GM23338 (cell line): ENCODE data around the gene TRIM21. TPM values are rescaled to one million over a fixed set of nuclear protein-coding genes. Genes with fewer than 3 reads are reported as not detected.

ENCODE experiments used
- ATAC-seq: fragments of 200-7000 bp; cut with Tn5 transposase; 3 replicates; pipeline ENCODE4 v1.9.1; 2020
- DNase-seq: peaks from one replicate; pipeline ENCODE4 v3.0.0-alpha.2; 2015; ENCODE audit warnings: low spot score
- H2AFZ ChIP-seq: fragments of 200-600 bp; sonication (generic); 2 replicates; pipeline ENCODE4 v1.8.0; 2016; ENCODE audit warnings: antibody characterized with exemption, mild to moderate bottlenecking, moderate library complexity
- H3F3A ChIP-seq: fragments of 200-600 bp; sonication (generic); replicated peaks from 2 replicates; pipeline ENCODE4 v1.8.0; 2017; ENCODE audit warnings: antibody characterized with exemption, mixed run types, low read depth
- H3K27ac ChIP-seq: fragments of 200-600 bp; sonication (generic); 2 replicates; pipeline ENCODE4 v1.6.1; 2016; ENCODE audit warnings: low read depth
- H3K27me3 ChIP-seq: fragments of 200-600 bp; sonication (generic); 2 replicates; pipeline ENCODE4 v1.8.0; 2016; ENCODE audit warnings: mild to moderate bottlenecking, mixed run types, moderate library complexity; ENCODE audit not compliant: insufficient read depth
- H3K36me3 ChIP-seq: fragments of 200-600 bp; sonication (generic); 2 replicates; pipeline ENCODE4 v1.8.0; 2016; ENCODE audit warnings: mild to moderate bottlenecking; ENCODE audit not compliant: insufficient read depth
- H3K4me1 ChIP-seq: fragments of 200-600 bp; sonication (generic); 2 replicates; pipeline ENCODE4 v1.8.0; 2016; ENCODE audit warnings: mild to moderate bottlenecking, moderate library complexity; ENCODE audit not compliant: insufficient read depth
- H3K4me2 ChIP-seq: fragments of 200-600 bp; sonication (generic); 2 replicates; pipeline ENCODE4 v1.7.1; 2017; ENCODE audit warnings: mixed run types
- H3K4me3 ChIP-seq: fragments of 200-600 bp; sonication (generic); 2 replicates; pipeline ENCODE4 v1.6.1; 2016; ENCODE audit warnings: mixed run types
- H3K79me2 ChIP-seq: fragments of 200-600 bp; sonication (generic); replicated peaks from 2 replicates; pipeline ENCODE4 v1.8.0; 2017; ENCODE audit warnings: mild to moderate bottlenecking; ENCODE audit not compliant: insufficient read depth
- H3K9me2 ChIP-seq: fragments of 200-600 bp; sonication (generic); 2 replicates; pipeline ENCODE4 v1.8.0; 2017; ENCODE audit not compliant: insufficient read depth
- H4K20me1 ChIP-seq: fragments of 200-600 bp; sonication (generic); replicated peaks from 2 replicates; pipeline ENCODE4 v1.8.0; 2017; ENCODE audit warnings: mild to moderate bottlenecking; ENCODE audit not compliant: insufficient read depth
- H3K27ac Mint-ChIP-seq: 2 replicates; pipeline ENCODE4 v1.8.0; 2020; ENCODE audit warnings: inconsistent platforms, mild to moderate bottlenecking, moderate library complexity, mixed read lengths
- H3K27me3 Mint-ChIP-seq: 3 replicates; pipeline ENCODE4 v1.8.0; 2022; ENCODE audit warnings: low read depth, mild to moderate bottlenecking, moderate library complexity, mixed read lengths, inconsistent platforms; ENCODE audit not compliant: insufficient read depth, poor library complexity
- H3K36me3 Mint-ChIP-seq: 3 replicates; pipeline ENCODE4 v1.8.0; 2021; ENCODE audit warnings: low read depth, mild to moderate bottlenecking, inconsistent platforms, moderate library complexity, mixed read lengths
- H3K4me1 Mint-ChIP-seq: 3 replicates; pipeline ENCODE4 v1.8.0; 2020; ENCODE audit warnings: mild to moderate bottlenecking, inconsistent platforms, mixed read lengths
- H3K4me3 Mint-ChIP-seq: 3 replicates; pipeline ENCODE4 v1.8.0; 2021; ENCODE audit warnings: moderate library complexity, mild to moderate bottlenecking, inconsistent platforms, mixed read lengths
- H3K9me3 Mint-ChIP-seq: 3 replicates; pipeline ENCODE4 v1.8.0; 2020; ENCODE audit warnings: moderate library complexity, mild to moderate bottlenecking, inconsistent platforms, mixed read lengths
- EZH2 ChIP-seq: fragments of 200-600 bp; sonication (generic); IDR thresholded peaks from one replicate; pipeline ENCODE4 v1.8.0; 2017; ENCODE audit warnings: antibody characterized with exemption, mild to moderate bottlenecking, low read depth; ENCODE audit not compliant: unreplicated experiment
- EZH2phosphoT487 ChIP-seq: fragments of 200-600 bp; sonication (generic); IDR thresholded peaks from one replicate; pipeline ENCODE4 v1.8.1; 2018; ENCODE audit warnings: antibody characterized with exemption; ENCODE audit not compliant: unreplicated experiment
- NANOG ChIP-seq: IDR thresholded peaks from 2 replicates; pipeline ENCODE4 v1.6.1; 2016; ENCODE audit warnings: antibody characterized with exemption, borderline replicate concordance
- ZNF114 ChIP-seq: fragments of 250-450 bp; sonication (Bioruptor Pico); IDR thresholded peaks from 2 replicates; pipeline ENCODE4 v1.5.0; 2020; ENCODE audit warnings: mild to moderate bottlenecking, moderate library complexity
- ZNF331 ChIP-seq: fragments of 250-450 bp; sonication (Bioruptor Pico); IDR thresholded peaks from 2 replicates; pipeline ENCODE4 v1.5.0; 2020; ENCODE audit warnings: low read depth, mild to moderate bottlenecking, moderate library complexity
- polyA plus RNA-seq: library from polyadenylated mRNA; unstranded; fragments of >200 nt; fragmentation: Nextera tagmentation; extraction: Ambion mirVana; gene quantifications from 2 replicates; pipeline ENCODE4 v1.2.1, GENCODE V29; 2016
- total RNA-seq: library from RNA; depleted of rRNA; stranded (reverse); fragments of >200 nt; shearing (Covaris generic); gene quantifications from 2 replicates; pipeline ENCODE4 v1.2.3, GENCODE V29; 2014
- TF ChIP-seq, protein P1 (sequence below): IDR thresholded peaks from 2 replicates; pipeline ENCODE4 v1.6.1; 2016; ENCODE audit warnings: antibody characterized with exemption
- TF ChIP-seq, protein P2 (sequence below): fragments of 250-450 bp; sonication (Bioruptor Pico); IDR thresholded peaks from 2 replicates; pipeline ENCODE4 v1.5.0; 2020; ENCODE audit warnings: mild to moderate bottlenecking, moderate library complexity
- TF ChIP-seq, protein P3 (sequence below), 2 experiments: fragments of 200-600 bp in 1 of 2; sonication (generic) in 1 of 2; conservative IDR thresholded peaks; 2 replicates each; pipeline versions ENCODE4 v1.5.1 to v1.6.1; 2016 to 2017; ENCODE audit warnings: antibody characterized with exemption in 2 of 2, low read depth in 2 of 2, mild to moderate bottlenecking in 2 of 2, moderate library complexity in 1 of 2
- TF ChIP-seq, protein P4 (sequence below): IDR thresholded peaks from one replicate; pipeline ENCODE4 v1.6.1; 2018; ENCODE audit warnings: antibody characterized with exemption; ENCODE audit not compliant: unreplicated experiment

The TRIM21 gene
- total and polyA plus RNA-seq, 2 experiments from 2014 or later, result 12.7 to 18.3 TPM

DNA sequence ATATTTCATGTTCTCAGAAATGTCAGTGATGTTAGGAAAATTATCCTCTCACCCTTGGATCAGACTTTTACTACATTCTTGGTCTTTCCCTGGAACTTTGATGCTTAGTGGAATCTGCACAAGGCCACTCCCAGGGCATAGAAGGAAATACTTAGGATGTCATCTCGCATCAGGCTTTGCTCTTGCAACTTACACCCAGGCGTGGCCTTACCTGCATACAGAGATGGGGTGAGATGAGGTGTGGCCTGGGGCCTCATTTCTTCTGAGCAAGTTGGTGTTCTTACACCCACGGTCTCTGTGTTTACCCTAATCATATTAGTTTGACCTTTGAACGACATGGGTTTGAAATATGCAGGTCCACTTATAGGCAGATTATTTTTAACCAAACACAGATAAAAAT, 36.5 kb upstream of the TRIM21 start (continued):
- TF ChIP-seq, protein P1, sequence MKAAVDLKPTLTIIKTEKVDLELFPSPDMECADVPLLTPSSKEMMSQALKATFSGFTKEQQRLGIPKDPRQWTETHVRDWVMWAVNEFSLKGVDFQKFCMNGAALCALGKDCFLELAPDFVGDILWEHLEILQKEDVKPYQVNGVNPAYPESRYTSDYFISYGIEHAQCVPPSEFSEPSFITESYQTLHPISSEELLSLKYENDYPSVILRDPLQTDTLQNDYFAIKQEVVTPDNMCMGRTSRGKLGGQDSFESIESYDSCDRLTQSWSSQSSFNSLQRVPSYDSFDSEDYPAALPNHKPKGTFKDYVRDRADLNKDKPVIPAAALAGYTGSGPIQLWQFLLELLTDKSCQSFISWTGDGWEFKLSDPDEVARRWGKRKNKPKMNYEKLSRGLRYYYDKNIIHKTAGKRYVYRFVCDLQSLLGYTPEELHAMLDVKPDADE, result no peak
- TF ChIP-seq ZNF331 (CRISPR knock-in tag) (no peak), NANOG (no peak)

DNA sequence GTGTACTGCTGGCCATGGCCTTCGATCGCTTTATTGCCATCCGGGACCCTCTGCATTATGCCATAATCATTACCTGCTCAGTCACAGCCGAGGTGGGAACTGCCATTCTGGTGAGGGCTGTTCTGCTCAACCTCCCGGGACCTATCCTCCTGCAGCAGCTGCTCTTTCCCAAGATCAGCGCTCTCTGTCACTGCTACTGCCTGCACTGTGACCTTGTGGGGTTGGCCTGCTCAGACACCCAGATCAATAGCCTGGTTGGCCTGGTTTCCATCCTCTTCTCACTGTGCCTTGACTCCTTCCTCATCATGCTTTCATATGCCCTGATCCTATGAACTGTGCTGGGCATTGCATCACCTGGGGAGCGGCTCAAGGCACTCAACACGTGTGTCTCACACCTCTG, 24.9 kb upstream of the TRIM21 start:
- no peaks in the 10 kb centered on the region for H3K4me1 ChIP-seq
- H3K27ac ChIP-seq, result no peak overlapping the region
- H3K4me1 Mint-ChIP-seq, result no peaks in the 10 kb centered on the region
- H3K79me2 ChIP-seq, result no peaks in the 10 kb centered on the region
- TF ChIP-seq, protein P2, sequence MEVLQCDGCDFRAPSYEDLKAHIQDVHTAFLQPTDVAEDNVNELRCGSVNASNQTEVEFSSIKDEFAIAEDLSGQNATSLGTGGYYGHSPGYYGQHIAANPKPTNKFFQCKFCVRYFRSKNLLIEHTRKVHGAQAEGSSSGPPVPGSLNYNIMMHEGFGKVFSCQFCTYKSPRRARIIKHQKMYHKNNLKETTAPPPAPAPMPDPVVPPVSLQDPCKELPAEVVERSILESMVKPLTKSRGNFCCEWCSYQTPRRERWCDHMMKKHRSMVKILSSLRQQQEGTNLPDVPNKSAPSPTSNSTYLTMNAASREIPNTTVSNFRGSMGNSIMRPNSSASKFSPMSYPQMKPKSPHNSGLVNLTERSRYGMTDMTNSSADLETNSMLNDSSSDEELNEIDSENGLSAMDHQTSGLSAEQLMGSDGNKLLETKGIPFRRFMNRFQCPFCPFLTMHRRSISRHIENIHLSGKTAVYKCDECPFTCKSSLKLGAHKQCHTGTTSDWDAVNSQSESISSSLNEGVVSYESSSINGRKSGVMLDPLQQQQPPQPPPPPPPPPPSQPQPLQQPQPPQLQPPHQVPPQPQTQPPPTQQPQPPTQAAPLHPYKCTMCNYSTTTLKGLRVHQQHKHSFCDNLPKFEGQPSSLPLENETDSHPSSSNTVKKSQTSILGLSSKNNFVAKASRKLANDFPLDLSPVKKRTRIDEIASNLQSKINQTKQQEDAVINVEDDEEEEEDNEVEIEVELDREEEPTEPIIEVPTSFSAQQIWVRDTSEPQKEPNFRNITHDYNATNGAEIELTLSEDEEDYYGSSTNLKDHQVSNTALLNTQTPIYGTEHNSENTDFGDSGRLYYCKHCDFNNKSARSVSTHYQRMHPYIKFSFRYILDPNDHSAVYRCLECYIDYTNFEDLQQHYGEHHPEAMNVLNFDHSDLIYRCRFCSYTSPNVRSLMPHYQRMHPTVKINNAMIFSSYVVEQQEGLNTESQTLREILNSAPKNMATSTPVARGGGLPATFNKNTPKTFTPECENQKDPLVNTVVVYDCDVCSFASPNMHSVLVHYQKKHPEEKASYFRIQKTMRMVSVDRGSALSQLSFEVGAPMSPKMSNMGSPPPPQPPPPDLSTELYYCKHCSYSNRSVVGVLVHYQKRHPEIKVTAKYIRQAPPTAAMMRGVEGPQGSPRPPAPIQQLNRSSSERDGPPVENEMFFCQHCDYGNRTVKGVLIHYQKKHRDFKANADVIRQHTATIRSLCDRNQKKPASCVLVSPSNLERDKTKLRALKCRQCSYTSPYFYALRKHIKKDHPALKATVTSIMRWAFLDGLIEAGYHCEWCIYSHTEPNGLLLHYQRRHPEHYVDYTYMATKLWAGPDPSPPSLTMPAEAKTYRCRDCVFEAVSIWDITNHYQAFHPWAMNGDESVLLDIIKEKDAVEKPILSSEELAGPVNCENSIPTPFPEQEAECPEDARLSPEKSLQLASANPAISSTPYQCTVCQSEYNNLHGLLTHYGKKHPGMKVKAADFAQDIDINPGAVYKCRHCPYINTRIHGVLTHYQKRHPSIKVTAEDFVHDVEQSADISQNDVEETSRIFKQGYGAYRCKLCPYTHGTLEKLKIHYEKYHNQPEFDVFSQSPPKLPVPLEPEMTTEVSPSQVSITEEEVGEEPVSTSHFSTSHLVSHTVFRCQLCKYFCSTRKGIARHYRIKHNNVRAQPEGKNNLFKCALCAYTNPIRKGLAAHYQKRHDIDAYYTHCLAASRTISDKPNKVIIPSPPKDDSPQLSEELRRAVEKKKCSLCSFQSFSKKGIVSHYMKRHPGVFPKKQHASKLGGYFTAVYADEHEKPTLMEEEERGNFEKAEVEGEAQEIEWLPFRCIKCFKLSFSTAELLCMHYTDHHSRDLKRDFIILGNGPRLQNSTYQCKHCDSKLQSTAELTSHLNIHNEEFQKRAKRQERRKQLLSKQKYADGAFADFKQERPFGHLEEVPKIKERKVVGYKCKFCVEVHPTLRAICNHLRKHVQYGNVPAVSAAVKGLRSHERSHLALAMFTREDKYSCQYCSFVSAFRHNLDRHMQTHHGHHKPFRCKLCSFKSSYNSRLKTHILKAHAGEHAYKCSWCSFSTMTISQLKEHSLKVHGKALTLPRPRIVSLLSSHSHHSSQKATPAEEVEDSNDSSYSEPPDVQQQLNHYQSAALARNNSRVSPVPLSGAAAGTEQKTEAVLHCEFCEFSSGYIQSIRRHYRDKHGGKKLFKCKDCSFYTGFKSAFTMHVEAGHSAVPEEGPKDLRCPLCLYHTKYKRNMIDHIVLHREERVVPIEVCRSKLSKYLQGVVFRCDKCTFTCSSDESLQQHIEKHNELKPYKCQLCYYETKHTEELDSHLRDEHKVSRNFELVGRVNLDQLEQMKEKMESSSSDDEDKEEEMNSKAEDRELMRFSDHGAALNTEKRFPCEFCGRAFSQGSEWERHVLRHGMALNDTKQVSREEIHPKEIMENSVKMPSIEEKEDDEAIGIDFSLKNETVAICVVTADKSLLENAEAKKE (CRISPR knock-in tag), result no peak
- no peak for TF ChIP-seq ZNF114 (CRISPR knock-in tag)
- TF ChIP-seq EZH2phosphoT487, result no peak
- TF ChIP-seq NANOG, result no peak
- TF ChIP-seq, protein P3, sequence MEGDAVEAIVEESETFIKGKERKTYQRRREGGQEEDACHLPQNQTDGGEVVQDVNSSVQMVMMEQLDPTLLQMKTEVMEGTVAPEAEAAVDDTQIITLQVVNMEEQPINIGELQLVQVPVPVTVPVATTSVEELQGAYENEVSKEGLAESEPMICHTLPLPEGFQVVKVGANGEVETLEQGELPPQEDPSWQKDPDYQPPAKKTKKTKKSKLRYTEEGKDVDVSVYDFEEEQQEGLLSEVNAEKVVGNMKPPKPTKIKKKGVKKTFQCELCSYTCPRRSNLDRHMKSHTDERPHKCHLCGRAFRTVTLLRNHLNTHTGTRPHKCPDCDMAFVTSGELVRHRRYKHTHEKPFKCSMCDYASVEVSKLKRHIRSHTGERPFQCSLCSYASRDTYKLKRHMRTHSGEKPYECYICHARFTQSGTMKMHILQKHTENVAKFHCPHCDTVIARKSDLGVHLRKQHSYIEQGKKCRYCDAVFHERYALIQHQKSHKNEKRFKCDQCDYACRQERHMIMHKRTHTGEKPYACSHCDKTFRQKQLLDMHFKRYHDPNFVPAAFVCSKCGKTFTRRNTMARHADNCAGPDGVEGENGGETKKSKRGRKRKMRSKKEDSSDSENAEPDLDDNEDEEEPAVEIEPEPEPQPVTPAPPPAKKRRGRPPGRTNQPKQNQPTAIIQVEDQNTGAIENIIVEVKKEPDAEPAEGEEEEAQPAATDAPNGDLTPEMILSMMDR (conservative IDR thresholded peaks at IDR 0.05; ENCODE audit: low read depth in 2 of 2), result no peak
- TF ChIP-seq EZH2, result no peak
- TF ChIP-seq ZNF331 (CRISPR knock-in tag), result no peak
- TF ChIP-seq, protein P4, sequence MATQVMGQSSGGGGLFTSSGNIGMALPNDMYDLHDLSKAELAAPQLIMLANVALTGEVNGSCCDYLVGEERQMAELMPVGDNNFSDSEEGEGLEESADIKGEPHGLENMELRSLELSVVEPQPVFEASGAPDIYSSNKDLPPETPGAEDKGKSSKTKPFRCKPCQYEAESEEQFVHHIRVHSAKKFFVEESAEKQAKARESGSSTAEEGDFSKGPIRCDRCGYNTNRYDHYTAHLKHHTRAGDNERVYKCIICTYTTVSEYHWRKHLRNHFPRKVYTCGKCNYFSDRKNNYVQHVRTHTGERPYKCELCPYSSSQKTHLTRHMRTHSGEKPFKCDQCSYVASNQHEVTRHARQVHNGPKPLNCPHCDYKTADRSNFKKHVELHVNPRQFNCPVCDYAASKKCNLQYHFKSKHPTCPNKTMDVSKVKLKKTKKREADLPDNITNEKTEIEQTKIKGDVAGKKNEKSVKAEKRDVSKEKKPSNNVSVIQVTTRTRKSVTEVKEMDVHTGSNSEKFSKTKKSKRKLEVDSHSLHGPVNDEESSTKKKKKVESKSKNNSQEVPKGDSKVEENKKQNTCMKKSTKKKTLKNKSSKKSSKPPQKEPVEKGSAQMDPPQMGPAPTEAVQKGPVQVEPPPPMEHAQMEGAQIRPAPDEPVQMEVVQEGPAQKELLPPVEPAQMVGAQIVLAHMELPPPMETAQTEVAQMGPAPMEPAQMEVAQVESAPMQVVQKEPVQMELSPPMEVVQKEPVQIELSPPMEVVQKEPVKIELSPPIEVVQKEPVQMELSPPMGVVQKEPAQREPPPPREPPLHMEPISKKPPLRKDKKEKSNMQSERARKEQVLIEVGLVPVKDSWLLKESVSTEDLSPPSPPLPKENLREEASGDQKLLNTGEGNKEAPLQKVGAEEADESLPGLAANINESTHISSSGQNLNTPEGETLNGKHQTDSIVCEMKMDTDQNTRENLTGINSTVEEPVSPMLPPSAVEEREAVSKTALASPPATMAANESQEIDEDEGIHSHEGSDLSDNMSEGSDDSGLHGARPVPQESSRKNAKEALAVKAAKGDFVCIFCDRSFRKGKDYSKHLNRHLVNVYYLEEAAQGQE, result no peak
- no peaks in the 10 kb centered on the region for H3K27me3 Mint-ChIP-seq
- no peak overlapping the region for H3K4me3 Mint-ChIP-seq
- no peak overlapping the region for H3K4me2 ChIP-seq
- no peaks in the 10 kb centered on the region for H3K36me3 Mint-ChIP-seq
- H2AFZ ChIP-seq, result no peak overlapping the region
- no peaks in the 10 kb centered on the region for H3F3A ChIP-seq
- H3K9me3 Mint-ChIP-seq, result no peaks in the 10 kb centered on the region
- DNase-seq, result no peak
- ATAC-seq, result no peak
- no peaks in the 10 kb centered on the region for H4K20me1 ChIP-seq
- H3K27me3 ChIP-seq, result no peaks in the 10 kb centered on the region
- H3K36me3 ChIP-seq, result no peaks in the 10 kb centered on the region
- H3K9me2 ChIP-seq, result peaks cover 1% of the 10 kb centered on the region
- no peak overlapping the region for H3K4me3 ChIP-seq
- H3K27ac Mint-ChIP-seq, result no peak overlapping the region
